NCI-H2029 treated with DMSO at 0.1 percent for 48 hours (cell line): ENCODE measurements around the gene ARL5A.

Experiments used
- DNase-seq: peaks from one replicate; lab custom pipeline; 2025; lab: John Stamatoyannopoulos, UW

The ARL5A gene

GRCh38 chr2:151840216-151841046 lies 12.2 kb upstream of the ARL5A start:
- DNase-seq = no peak

GRCh38 chr2:151837926-151838325 lies 9.7 kb upstream of the ARL5A start:
- DNase-seq = no peak

GRCh38 chr2:151833984-151834383 lies 5.8 kb upstream of the ARL5A start:
- no peak for DNase-seq

GRCh38 chr2:151830961-151831360 lies 2.7 kb upstream of the ARL5A start:
- no peak for DNase-seq

- DNase-seq = no peak
These were observed 686 bp upstream of the ARL5A start for GRCh38 chr2:151828890-151829324.

GRCh38 chr2:151827564-151828142 lies 568 bp downstream of the ARL5A start:
- DNase-seq = no peak

GRCh38 chr2:151826737-151827157 lies 1.5 kb downstream of the ARL5A start:
- DNase-seq = no peak

- DNase-seq = no peak
These were observed 3.3 kb downstream of the ARL5A start for GRCh38 chr2:151824886-151825285.

GRCh38 chr2:151823651-151824050 lies 4.6 kb downstream of the ARL5A start:
- DNase-seq = no peak

GRCh38 chr2:151819920-151820319 lies 8.3 kb downstream of the ARL5A start:
- no peak for DNase-seq

- DNase-seq = no peak
These were observed 10.3 kb downstream of the ARL5A start for GRCh38 chr2:151817929-151818328.

GRCh38 chr2:151816843-151817242 lies 11.4 kb downstream of the ARL5A start:
- DNase-seq = no peak

- no peak for DNase-seq
These were observed 12.3 kb downstream of the ARL5A start for GRCh38 chr2:151815821-151816489.

- no peak for DNase-seq
These were observed 17.7 kb downstream of the ARL5A start for GRCh38 chr2:151810489-151810888.

- DNase-seq = no peak
These were observed 19.2 kb downstream of the ARL5A start for GRCh38 chr2:151809073-151809383.

- no peak for DNase-seq
These were observed 19.8 kb downstream of the ARL5A start for GRCh38 chr2:151808258-151809072.

- no peak for DNase-seq
These were observed 22.3 kb downstream of the ARL5A start for GRCh38 chr2:151805961-151806360.

GRCh38 chr2:151805343-151805742 lies 22.9 kb downstream of the ARL5A start:
- no peak for DNase-seq

- DNase-seq = no peak
These were observed 24.4 kb downstream of the ARL5A start for GRCh38 chr2:151803811-151804210.

GRCh38 chr2:151802315-151802714 lies 25.9 kb downstream of the ARL5A start:
- no peak for DNase-seq

GRCh38 chr2:151799886-151800292 lies 28.3 kb downstream of the ARL5A start:
- no peak for DNase-seq

GRCh38 chr2:151796774-151797173 lies 31.4 kb downstream of the ARL5A start:
- DNase-seq = no peak
